H9 (cell line): ENCODE results near the gene SLC2A14. TPM values are rescaled to one million over a fixed set of nuclear protein-coding genes. Genes with fewer than 3 reads are reported as not detected.
"Not testable (repeated sequence)": the region's sequence is repeated elsewhere in the genome, so short reads cannot be mapped to it uniquely, and the experiment has no call there.

Experiments
- DNase-seq: peaks from one replicate; pipeline ENCODE4 v3.0.0-alpha.2; 2017
- H2AFZ ChIP-seq: one replicate; pipeline ENCODE4 v1.6.1; 2013; ENCODE audit warnings: mild to moderate bottlenecking, low read length, control low read depth, moderate library complexity
- H2AK5ac ChIP-seq: 2 replicates; pipeline ENCODE4 v1.6.1; 2013; ENCODE audit warnings: low read length, control low read depth, mixed read lengths; ENCODE audit not compliant: insufficient read length
- H2BK120ac ChIP-seq: one replicate; pipeline ENCODE4 v1.6.1; 2013; ENCODE audit warnings: low read depth, mild to moderate bottlenecking, low read length, control low read depth, inconsistent platforms; ENCODE audit not compliant: poor library complexity, severe bottlenecking
- H2BK12ac ChIP-seq: 2 replicates; pipeline ENCODE4 v1.6.1; 2013; ENCODE audit warnings: low read length, control low read depth, mixed read lengths, low read depth; ENCODE audit not compliant: insufficient read length
- H2BK15ac ChIP-seq: 2 replicates; pipeline ENCODE4 v1.6.1; 2013; ENCODE audit warnings: low read depth, low read length, control low read depth
- H2BK20ac ChIP-seq: one replicate; pipeline ENCODE4 v1.6.1; 2013; ENCODE audit warnings: low read depth, mild to moderate bottlenecking, low read length, control low read depth, inconsistent platforms; ENCODE audit not compliant: poor library complexity, severe bottlenecking
- H2BK5ac ChIP-seq: 2 replicates; pipeline ENCODE4 v1.6.1; 2013; ENCODE audit warnings: low read length, control low read depth, mixed read lengths; ENCODE audit not compliant: insufficient read length
- H3K14ac ChIP-seq: 2 replicates; pipeline ENCODE4 v1.6.1; 2013; ENCODE audit warnings: low read length, control low read depth; ENCODE audit not compliant: insufficient read depth
- H3K18ac ChIP-seq: 2 replicates; pipeline ENCODE4 v1.6.1; 2013; ENCODE audit warnings: low read depth, mild to moderate bottlenecking, mixed read lengths, low read length, control low read depth; ENCODE audit not compliant: insufficient read length
- H3K23ac ChIP-seq: 2 replicates; pipeline ENCODE4 v1.6.1; 2013; ENCODE audit warnings: low read length, control low read depth, mixed read lengths, low read depth; ENCODE audit not compliant: insufficient read length
- H3K23me2 ChIP-seq: 2 replicates; pipeline ENCODE4 v1.6.1; 2013; ENCODE audit warnings: low read depth, mild to moderate bottlenecking, mixed read lengths, low read length, control low read depth; ENCODE audit not compliant: insufficient read length, poor library complexity, severe bottlenecking
- H3K27ac ChIP-seq: 2 replicates; pipeline ENCODE4 v1.5.1; 2013; ENCODE audit warnings: low read length, control low read depth, mixed read lengths, low read depth; ENCODE audit not compliant: insufficient read length
- H3K27me3 ChIP-seq: 2 replicates; pipeline ENCODE4 v1.6.1; 2013; ENCODE audit warnings: low read length, control low read depth, inconsistent platforms; ENCODE audit not compliant: insufficient read depth
- H3K4ac ChIP-seq: 2 replicates; pipeline ENCODE4 v1.6.1; 2013; ENCODE audit warnings: low read depth, mild to moderate bottlenecking, control low read depth, inconsistent platforms, low read length, moderate library complexity
- H3K4me1 ChIP-seq: 2 replicates; pipeline ENCODE4 v1.6.1; 2013; ENCODE audit warnings: low read length, control low read depth, inconsistent platforms; ENCODE audit not compliant: insufficient read depth
- H3K4me2 ChIP-seq: 2 replicates; pipeline ENCODE4 v1.6.1; 2013; ENCODE audit warnings: low read length, control low read depth, mixed read lengths; ENCODE audit not compliant: insufficient read length, insufficient read depth
- H3K56ac ChIP-seq: 2 replicates; pipeline ENCODE4 v1.6.1; 2013; ENCODE audit warnings: low read depth, mild to moderate bottlenecking, mixed read lengths, low read length, control low read depth; ENCODE audit not compliant: insufficient read length
- H3K79me1 ChIP-seq: 2 replicates; pipeline ENCODE4 v1.6.1; 2013; ENCODE audit warnings: low read depth, mild to moderate bottlenecking, moderate library complexity, low read length, control low read depth, inconsistent platforms; ENCODE audit not compliant: insufficient read depth, poor library complexity, severe bottlenecking
- H3K79me2 ChIP-seq: 2 replicates; pipeline ENCODE4 v1.6.1; 2013; ENCODE audit warnings: low read length, control low read depth, inconsistent platforms; ENCODE audit not compliant: insufficient read depth
- H3K9ac ChIP-seq: 2 replicates; pipeline ENCODE4 v1.6.1; 2013; ENCODE audit warnings: low read length, control low read depth, mixed read lengths; ENCODE audit not compliant: insufficient read length; ENCODE audit errors: extremely low read depth
- H3K9me3 ChIP-seq: one replicate; pipeline ENCODE4 v1.6.1; 2013; ENCODE audit warnings: low read depth, low read length, inconsistent platforms; ENCODE audit not compliant: control insufficient read depth
- H3T11ph ChIP-seq: one replicate; pipeline ENCODE4 v1.6.1; 2013; ENCODE audit warnings: mild to moderate bottlenecking, low read length, control low read depth, inconsistent platforms
- H4K20me1 ChIP-seq: one replicate; pipeline ENCODE4 v1.6.1; 2013; ENCODE audit not compliant: control insufficient read depth, insufficient read length, insufficient read depth
- H4K5ac ChIP-seq: 2 replicates; pipeline ENCODE4 v1.6.1; 2013; ENCODE audit warnings: low read depth, mild to moderate bottlenecking, mixed read lengths, low read length, control low read depth; ENCODE audit not compliant: insufficient read length
- H4K8ac ChIP-seq: replicated peaks from 2 replicates; pipeline ENCODE4 v1.6.1; 2013; ENCODE audit warnings: low read length, control low read depth, mixed read lengths, low read depth; ENCODE audit not compliant: insufficient read length
- H4K91ac ChIP-seq: 2 replicates; pipeline ENCODE4 v1.6.1; 2013; ENCODE audit warnings: low read depth, mild to moderate bottlenecking, moderate library complexity, mixed read lengths, low read length, control low read depth; ENCODE audit not compliant: insufficient read length
- H3K27ac Mint-ChIP-seq, 3 experiments: 2 replicates in 2 of 3; 3 replicates in 1 of 3; pipeline ENCODE4 v1.8.0; 2020 to 2021; ENCODE audit warnings: mixed read lengths in 3 of 3, mild to moderate bottlenecking in 1 of 3, moderate library complexity in 1 of 3
- H3K27me3 Mint-ChIP-seq: 2 replicates; pipeline ENCODE4 v1.8.0; 2021; ENCODE audit warnings: low read depth, mild to moderate bottlenecking, moderate library complexity, mixed read lengths
- H3K36me3 Mint-ChIP-seq, 3 experiments: 2 replicates in 2 of 3; 3 replicates in 1 of 3; pipeline ENCODE4 v1.8.0; 2020 to 2021; ENCODE audit warnings: low read depth in 3 of 3, mixed read lengths in 3 of 3; ENCODE audit not compliant: insufficient read depth in 1 of 3
- H3K4me1 Mint-ChIP-seq, 2 experiments: 2 replicates each; pipeline ENCODE4 v1.8.0; 2020; ENCODE audit warnings: mixed read lengths in 2 of 2
- H3K4me3 Mint-ChIP-seq, 2 experiments: 2 replicates in 1 of 2; 3 replicates in 1 of 2; pipeline ENCODE4 v1.8.0; 2020 to 2021; ENCODE audit warnings: mild to moderate bottlenecking in 2 of 2, mixed read lengths in 2 of 2, moderate library complexity in 1 of 2
- H3K9me3 Mint-ChIP-seq, 2 experiments: 2 replicates in 1 of 2; 3 replicates in 1 of 2; pipeline ENCODE4 v1.8.0; 2020; ENCODE audit warnings: mild to moderate bottlenecking in 2 of 2, mixed read lengths in 2 of 2, moderate library complexity in 1 of 2
- WGBS: extraction: QIAGEN DNeasy Blood & Tissue Kit; methylation state at CpG from one replicate; pipeline ENCODE4 v1.1.7; 2013; ENCODE audit warnings: missing lambda C conversion rate, low lambda C conversion rate, mixed read lengths; ENCODE audit not compliant: insufficient read length; ENCODE audit errors: extremely low coverage; 5-methylcytosine and 5-hydroxymethylcytosine counted together
- total RNA-seq: library from RNA; stranded (reverse); gene quantifications from 2 replicates; pipeline ENCODE4 v1.2.1, GENCODE V29; 2021

Gene SLC2A14
- total RNA-seq, 1 experiment from 2014 or later = 19.1 TPM

DNA sequence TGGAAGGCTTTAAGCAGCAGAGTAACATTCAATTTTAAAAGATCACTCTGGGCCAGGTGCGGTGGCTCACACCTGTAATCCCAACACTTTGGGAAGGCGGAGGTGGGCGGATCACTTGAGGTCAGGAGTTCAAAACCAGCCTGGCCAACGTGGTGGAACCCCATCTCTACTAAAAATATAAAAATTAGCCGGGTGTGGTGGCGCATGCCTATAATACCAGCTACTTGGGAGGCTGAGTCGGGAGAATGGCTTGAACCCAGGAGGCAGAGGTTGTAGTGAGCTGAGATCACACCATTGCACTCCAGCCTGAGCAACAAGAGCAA, 45.5 kb upstream of the SLC2A14 start:
- not testable (repeated sequence) for H3K79me2 ChIP-seq, H3K23me2 ChIP-seq, H2AFZ ChIP-seq, H3K27me3 ChIP-seq, H4K5ac ChIP-seq, H3T11ph ChIP-seq, H3K27ac ChIP-seq, DNase-seq, H3K9ac ChIP-seq, H3K79me1 ChIP-seq, H3K4me1 ChIP-seq, H2BK12ac ChIP-seq, H2AK5ac ChIP-seq, H3K4me3 Mint-ChIP-seq, H4K91ac ChIP-seq, H4K20me1 ChIP-seq, H3K56ac ChIP-seq, H3K18ac ChIP-seq, H2BK5ac ChIP-seq, H2BK15ac ChIP-seq, H3K14ac ChIP-seq, H2BK120ac ChIP-seq, H3K4me2 ChIP-seq, H3K4ac ChIP-seq, H3K23ac ChIP-seq, H4K8ac ChIP-seq, H3K9me3 ChIP-seq, H3K27me3 Mint-ChIP-seq, H2BK20ac ChIP-seq, H3K9me3 Mint-ChIP-seq
- peaks cover 26 to 27% of the 10 kb centered on the region in 2 experiments for H3K4me1 Mint-ChIP-seq
- peaks cover 36 to 62% (median 55%) of the 10 kb centered on the region in 3 experiments; a peak in 6 of 7 replicates for H3K36me3 Mint-ChIP-seq
- WGBS = no CpG with 5 or more reads among the region's 7 CpGs
- peak overlapping the region in 1 of 3 experiments; percentile 93; a peak in 4 of 7 replicates for H3K27ac Mint-ChIP-seq
